Adrenal gland (tissue), 12 donors: ENCODE results near the gene SRC. TPM values are rescaled to one million over a fixed set of nuclear protein-coding genes. Genes with fewer than 3 reads are reported as not detected.

Source experiments
- DNase-seq, 7 donors: peaks; one replicate each; pipeline ENCODE4 v3.0.0-alpha.2; 2019 to 2020
- H3K27ac ChIP-seq, 5 donors: fragments of 200-600 bp; sonication (generic) in 4 of 5; 1 replicate in 3 of 5; 2 replicates in 2 of 5; pipeline versions ENCODE4 v1.5.1 to v1.8.0; 2016 to 2020; ENCODE audit warnings: mild to moderate bottlenecking in 1 of 5
- H3K27me3 ChIP-seq: fragments of 200-600 bp; 2 replicates; pipeline ENCODE4 v1.8.0; 2021
- H3K36me3 ChIP-seq, 2 donors: fragments of 200-600 bp; replicated peaks in 1 of 2; 1 replicate in 1 of 2; 2 replicates in 1 of 2; pipeline versions ENCODE4 v1.5.1 to v1.8.0; 2018 to 2022
- H3K4me1 ChIP-seq, 2 donors: fragments of 200-600 bp; replicated peaks in 1 of 2; 1 replicate in 1 of 2; 2 replicates in 1 of 2; pipeline versions ENCODE4 v1.5.1 to v1.8.0; 2018 to 2021
- H3K4me3 ChIP-seq, 4 donors: fragments of 200-600 bp; sonication (generic) in 3 of 4; one replicate each; pipeline ENCODE4 v1.5.1; 2016 to 2018
- H3K9me3 ChIP-seq, 3 donors: fragments of 200-600 bp; sonication (generic) in 1 of 3; replicated peaks in 1 of 3; 1 replicate in 2 of 3; 2 replicates in 1 of 3; pipeline versions ENCODE4 v1.5.1 to v1.8.0; 2016 to 2021
- POLR2A ChIP-seq, 2 donors: fragments of 450-650 bp; IDR thresholded peaks; one replicate each; pipeline ENCODE4 v1.6.1; 2017; ENCODE audit warnings: antibody characterized with exemption in 2 of 2, mild to moderate bottlenecking in 2 of 2, moderate library complexity in 1 of 2
- WGBS, 4 donors: extraction: QIAGEN DNeasy Blood & Tissue Kit in 2 of 4; methylation state at CpG; one replicate each; pipeline versions ENCODE4 v1.1.5 to v1.1.7; 2013 to 2017; 5-methylcytosine and 5-hydroxymethylcytosine counted together
- intact Hi-C, 2 donors: fragments of 100-400 bp; cut with DNase I; formaldehyde crosslinking; loops; one replicate each; pipeline versions ENCODE4 v1.14.1 to v1.15.0; 2022 to 2023
- polyA plus RNA-seq, 3 donors: library from polyadenylated mRNA; stranded (reverse); fragments of 200-250 nt in 2 of 3; fragments of 350-450 nt in 1 of 3; fragmentation: Illumina TruSeq in 1 of 3; extraction: RNeasy Lipid Tissue Mini Kit (QIAGEN cat#74804) in 1 of 3; gene quantifications; one replicate each; pipeline ENCODE4 v1.2.3, GENCODE V29; 2013 to 2014
- total RNA-seq, 9 donors: library from RNA; depleted of rRNA in 4 of 9; stranded (reverse); fragments of >200 nt in 4 of 9; fragments of 120-200 nt in 1 of 9; fragmentation: NEBNext Ultra II Directional in 1 of 9; extraction: Animal tissue kit (Norgen Biotek cat#: 25700) in 1 of 9; gene quantifications; one replicate each; pipeline versions ENCODE4 v1.1.0 to v1.2.4, GENCODE V29; 2013 to 2023
- TF ChIP-seq, protein P1 (sequence below), 6 experiments: fragments of 450-650 bp in 4 of 6; fragments of 200-600 bp in 2 of 6; sonication (generic) in 1 of 6; IDR thresholded peaks; 1 replicate in 5 of 6; 2 replicates in 1 of 6; pipeline versions ENCODE4 v1.5.1 to v1.8.0; 2016 to 2021; ENCODE audit warnings: antibody characterized with exemption in 6 of 6, mild to moderate bottlenecking in 2 of 6, moderate library complexity in 1 of 6
- donor health status: healthy with polysubstance abuse.
- donor health status: Bipolar disorder and iron deficiency.
- donor health status: DM: yes; HTN: yes; CAD: no.
- donor health status: DM: no; HTN: no; CAD: no.
- donor health status: DM: no; HTN: no; CAD: no.
- donor health status: DM: yes; HTN: yes; CAD: no.

SRC gene
- total and polyA plus RNA-seq, 12 donors: 10.6 to 83.0 (median 52.7) TPM

DNA sequence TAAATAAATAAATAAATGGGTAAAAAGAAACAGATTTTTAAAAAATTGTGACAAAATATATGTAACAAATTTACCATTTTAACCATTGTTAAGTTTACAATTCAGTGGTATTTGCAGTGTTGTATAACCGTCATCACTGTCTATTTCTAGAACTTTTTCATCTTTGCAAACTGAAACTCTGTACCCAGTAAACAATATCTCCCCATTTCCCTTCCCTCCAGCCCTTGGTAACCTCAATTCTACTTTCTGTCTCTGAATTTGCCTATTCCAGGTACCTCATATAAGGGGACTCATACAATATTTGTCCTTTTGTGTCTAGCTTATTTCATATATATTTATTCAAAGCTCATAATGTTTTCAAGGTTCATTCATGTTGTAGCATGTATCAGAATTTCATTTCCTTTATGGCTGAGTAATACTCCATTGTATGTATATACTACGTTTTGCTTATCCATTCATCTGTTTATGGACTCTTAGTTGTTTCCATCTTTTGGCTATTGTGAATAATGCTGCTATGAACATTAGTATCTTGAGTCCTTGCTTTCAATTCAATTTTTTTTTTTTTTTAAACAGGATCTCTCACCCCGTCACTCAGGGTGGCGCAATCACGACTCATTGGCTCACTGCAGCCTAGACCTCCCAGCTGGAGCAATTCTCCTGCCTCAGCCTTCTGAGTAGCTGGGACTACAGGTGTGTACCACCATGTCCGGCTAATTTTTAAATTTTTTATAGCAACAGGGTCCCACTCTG, 47.6 kb upstream of the SRC start:
- Histone ChIP-seq H3K27me3 (no peaks in the 10 kb centered on the region), H3K36me3 (peaks cover 0 to 18% of the 10 kb centered on the region in 2 donors), H3K4me3 (no peak overlapping the region), H3K27ac (peak overlapping the region in 1 of 5 donors; percentile 40), H3K4me1 (peaks cover 22 to 36% of the 10 kb centered on the region in 2 donors), H3K9me3 (no peaks in the 10 kb centered on the region)
- TF ChIP-seq POLR2A (IDR thresholded peaks at IDR 0.05): no peak
- TF ChIP-seq, protein P1, sequence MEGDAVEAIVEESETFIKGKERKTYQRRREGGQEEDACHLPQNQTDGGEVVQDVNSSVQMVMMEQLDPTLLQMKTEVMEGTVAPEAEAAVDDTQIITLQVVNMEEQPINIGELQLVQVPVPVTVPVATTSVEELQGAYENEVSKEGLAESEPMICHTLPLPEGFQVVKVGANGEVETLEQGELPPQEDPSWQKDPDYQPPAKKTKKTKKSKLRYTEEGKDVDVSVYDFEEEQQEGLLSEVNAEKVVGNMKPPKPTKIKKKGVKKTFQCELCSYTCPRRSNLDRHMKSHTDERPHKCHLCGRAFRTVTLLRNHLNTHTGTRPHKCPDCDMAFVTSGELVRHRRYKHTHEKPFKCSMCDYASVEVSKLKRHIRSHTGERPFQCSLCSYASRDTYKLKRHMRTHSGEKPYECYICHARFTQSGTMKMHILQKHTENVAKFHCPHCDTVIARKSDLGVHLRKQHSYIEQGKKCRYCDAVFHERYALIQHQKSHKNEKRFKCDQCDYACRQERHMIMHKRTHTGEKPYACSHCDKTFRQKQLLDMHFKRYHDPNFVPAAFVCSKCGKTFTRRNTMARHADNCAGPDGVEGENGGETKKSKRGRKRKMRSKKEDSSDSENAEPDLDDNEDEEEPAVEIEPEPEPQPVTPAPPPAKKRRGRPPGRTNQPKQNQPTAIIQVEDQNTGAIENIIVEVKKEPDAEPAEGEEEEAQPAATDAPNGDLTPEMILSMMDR (IDR thresholded peaks at IDR 0.05): no peak
- DNase-seq: peak in 1 of 7 donors; percentile 34
- intact Hi-C loops: no loop called here
- 76 to 80% (median 78%) methylated on average over 6 of the region's 6 CpGs for WGBS, 4 donors

DNA sequence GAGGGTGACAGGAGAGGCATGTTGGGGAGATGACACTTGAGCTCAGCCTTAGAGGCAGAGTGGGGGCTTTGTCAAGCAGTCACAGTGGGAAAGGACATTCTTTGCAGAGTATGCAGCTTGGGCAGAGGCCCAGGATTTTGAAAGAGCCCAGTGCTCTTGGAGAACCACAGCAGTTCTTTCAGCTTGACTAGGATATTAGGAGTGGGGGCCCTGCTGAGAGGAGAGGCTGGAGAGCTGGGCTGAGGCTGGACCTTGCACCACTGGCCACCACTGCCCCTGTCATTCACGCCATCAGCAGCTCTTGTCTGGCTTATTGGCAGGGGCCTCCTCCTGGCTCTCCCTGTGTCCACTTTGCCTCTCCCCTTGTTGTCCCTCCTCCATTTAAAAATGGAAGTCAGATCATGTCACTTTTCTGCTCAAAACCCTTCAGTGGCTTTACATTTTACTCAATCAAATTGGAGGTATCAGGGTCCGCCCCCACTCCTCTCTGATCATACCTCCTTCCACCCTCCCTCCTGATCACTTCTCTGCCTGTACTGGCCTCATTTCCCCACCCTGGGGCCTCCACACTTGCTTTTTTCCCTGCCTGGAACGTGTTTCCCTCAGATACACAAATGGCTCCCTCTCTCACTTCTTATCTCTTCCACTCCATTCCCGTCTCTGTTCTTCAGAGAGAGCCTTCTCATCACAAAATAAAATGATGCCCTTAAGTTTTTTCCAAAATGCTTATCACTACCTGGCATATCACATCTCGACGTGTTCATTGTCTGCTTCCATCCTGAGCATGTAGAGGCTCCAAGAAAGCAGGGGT, 46.0 kb upstream of the SRC start:
- no peak overlapping the region for H3K4me3 ChIP-seq
- H3K36me3 ChIP-seq: peaks cover 0 to 23% of the 10 kb centered on the region in 2 donors
- peak in 2 of 7 donors; percentile 12 to 51 for DNase-seq
- H3K4me1 ChIP-seq: peaks cover 21 to 24% of the 10 kb centered on the region in 2 donors
- 88 to 92% (median 92%) methylated on average over 6 of the region's 6 CpGs for WGBS, 4 donors
- peak overlapping the region in 2 of 5 donors; percentile 6 to 15 for H3K27ac ChIP-seq
- no peaks in the 10 kb centered on the region for H3K9me3 ChIP-seq
- intact Hi-C loops: no loop called here
- TF ChIP-seq, protein P1 (IDR thresholded peaks at IDR 0.05): no peak
- TF ChIP-seq POLR2A (IDR thresholded peaks at IDR 0.05): no peak
- no peaks in the 10 kb centered on the region for H3K27me3 ChIP-seq

- intact Hi-C loops: no loop called here
- H3K4me3 ChIP-seq: no peak overlapping the region
- no peaks in the 10 kb centered on the region for H3K27me3 ChIP-seq
- no peaks in the 10 kb centered on the region for H3K9me3 ChIP-seq
- no peak for TF ChIP-seq POLR2A (IDR thresholded peaks at IDR 0.05)
- TF ChIP-seq, protein P1 (IDR thresholded peaks at IDR 0.05): no peak
- H3K36me3 ChIP-seq: peaks cover 0 to 23% of the 10 kb centered on the region in 2 donors
- WGBS, 4 donors: 82 to 92% (median 88%) methylated on average over 9 of the region's 9 CpGs
- peak in 1 of 7 donors; percentile 35 for DNase-seq
- no peak overlapping the region for H3K27ac ChIP-seq
- H3K4me1 ChIP-seq: peaks cover 12 to 16% of the 10 kb centered on the region in 2 donors
Measured at GRCh38 chr20:37301120-37301519, 44.8 kb upstream of the SRC start.

DNA sequence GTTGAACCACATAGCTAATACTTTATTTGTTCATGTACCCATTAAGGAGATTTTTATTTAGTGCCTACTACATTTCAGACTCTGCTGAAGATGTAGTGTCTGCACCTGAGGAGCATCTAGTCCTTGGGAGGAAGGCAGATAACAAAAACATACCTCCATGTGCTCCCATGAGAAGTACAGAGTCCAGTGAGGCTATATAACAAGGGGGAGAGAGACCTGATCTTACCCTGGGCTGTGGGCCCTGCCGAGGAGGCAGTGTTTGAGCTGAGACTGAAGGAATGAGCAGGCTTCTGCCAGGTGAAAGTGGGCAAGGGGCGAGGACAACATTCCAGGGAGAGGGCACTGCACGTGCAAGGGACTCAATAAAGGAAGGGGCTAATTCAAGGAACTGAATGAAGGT, 44.4 kb upstream of the SRC start:
- intact Hi-C loops: no loop called here
- 95 to 98% (median 96%) methylated on average over 3 of the region's 3 CpGs for WGBS, 4 donors
- H3K27ac ChIP-seq: no peak overlapping the region
- no peaks in the 10 kb centered on the region for H3K9me3 ChIP-seq
- no peak overlapping the region for H3K4me3 ChIP-seq
- TF ChIP-seq POLR2A (IDR thresholded peaks at IDR 0.05): no peak
- TF ChIP-seq, protein P1 (IDR thresholded peaks at IDR 0.05): no peak
- H3K27me3 ChIP-seq: no peaks in the 10 kb centered on the region
- DNase-seq: peak in 1 of 7 donors; percentile 5
- peaks cover 11 to 12% of the 10 kb centered on the region in 2 donors for H3K4me1 ChIP-seq
- H3K36me3 ChIP-seq: peaks cover 0 to 23% of the 10 kb centered on the region in 2 donors
